Heart right ventricle (tissue), 16 donors: ENCODE measurements around the gene LMO7. TPM values are rescaled to one million over a fixed set of nuclear protein-coding genes. Genes with fewer than 3 reads are reported as not detected.
"Not testable (repeated sequence)": the region's sequence is repeated elsewhere in the genome, so short reads cannot be mapped to it uniquely, and the experiment has no call there.

ENCODE experiments used
- ATAC-seq, 8 donors: fragments of 200-7000 bp; cut with Tn5 transposase; one replicate each; pipeline ENCODE4 v1.9.1; 2020; ENCODE audit warnings: mild to moderate bottlenecking in 8 of 8, moderate library complexity in 8 of 8, moderate number of reproducible peaks in 1 of 8
- DNase-seq, 2 donors: peaks; one replicate each; pipeline ENCODE4 v3.0.0-alpha.2; 2020
- H3K27ac ChIP-seq, 10 donors: fragments of 200-600 bp; sonication (generic) in 2 of 10; one replicate each; pipeline versions ENCODE4 v1.5.0 to v1.8.0; 2020 to 2022; ENCODE audit warnings: mild to moderate bottlenecking in 3 of 10
- H3K27me3 ChIP-seq, 7 donors: fragments of 200-600 bp; one replicate each; pipeline ENCODE4 v1.8.0; 2021 to 2022; ENCODE audit warnings: mild to moderate bottlenecking in 2 of 7
- H3K36me3 ChIP-seq, 9 donors: fragments of 200-600 bp; sonication (generic) in 1 of 9; one replicate each; pipeline versions ENCODE4 v1.5.0 to v1.8.0; 2020 to 2022; ENCODE audit warnings: mild to moderate bottlenecking in 2 of 9
- H3K4me1 ChIP-seq, 9 donors: fragments of 200-600 bp; sonication (generic) in 1 of 9; one replicate each; pipeline versions ENCODE4 v1.5.0 to v1.8.0; 2020 to 2022; ENCODE audit warnings: mild to moderate bottlenecking in 4 of 9
- H3K4me3 ChIP-seq, 10 donors: fragments of 200-600 bp; sonication (generic) in 2 of 10; one replicate each; pipeline versions ENCODE4 v1.5.0 to v1.8.0; 2020 to 2022; ENCODE audit warnings: mild to moderate bottlenecking in 7 of 10, moderate library complexity in 2 of 10
- H3K9me3 ChIP-seq, 11 donors: fragments of 200-600 bp in 10 of 11; sonication (generic) in 2 of 11; one replicate each; pipeline versions ENCODE4 v1.5.0 to v1.8.0; 2013 to 2022; ENCODE audit warnings: mild to moderate bottlenecking in 2 of 11, control low read depth in 1 of 11, moderate library complexity in 1 of 11
- WGBS, 2 donors: extraction: QIAGEN DNeasy Blood & Tissue Kit; methylation state at CpG; one replicate each; pipeline ENCODE4 v1.1.7; 2013; ENCODE audit warnings: inconsistent platforms in 1 of 2; 5-methylcytosine and 5-hydroxymethylcytosine counted together
- intact Hi-C, 10 donors: fragments of 100-400 bp; cut with DNase I; formaldehyde crosslinking; loops; one replicate each; pipeline versions ENCODE4 v1.11.1 to v1.14.2; 2022
- polyA plus RNA-seq, 2 donors: library from polyadenylated mRNA; stranded (reverse); fragments of 200-250 nt; gene quantifications; one replicate each; pipeline ENCODE4 v1.2.3, GENCODE V29; 2013
- total RNA-seq, 10 donors: library from RNA; stranded (reverse); fragmentation: NEBNext Ultra II Directional in 3 of 10; extraction: Animal tissue kit (Norgen Biotek cat#: 25700) in 3 of 10; gene quantifications; one replicate each; pipeline versions ENCODE4 v1.2.1 to v1.2.4, GENCODE V29; 2021 to 2023
- TF ChIP-seq, protein P1 (sequence below), 9 donors: fragments of 200-600 bp; sonication (generic) in 2 of 9; IDR thresholded peaks; one replicate each; pipeline versions ENCODE4 v1.5.0 to v1.8.0; 2021 to 2022; ENCODE audit warnings: antibody characterized with exemption in 9 of 9, mild to moderate bottlenecking in 5 of 9, moderate library complexity in 1 of 9
- donor health status: Arrhythmogenic right ventricular cardiomyopathy.
- donor health status: ischemic (EF 13 %, LVEDD 7.1; RV severe dilation, severe dysfunction).
- donor health status: healthy with polysubstance abuse.
- donor health status: DM: no; HTN: yes; CAD: no.
- donor health status: DM: no; HTN: no; CAD: no.
- donor health status: ischemic (EF 25% LVEDD 6.9; RV normal size, moderate dysfunction).
- donor health status: ischemic (EF 25% LVEDD 5.7; RV mildly dilated, moderate dysfunction).
- donor health status: healthy.
- donor health status: DM: yes; HTN: yes; CAD: no.
- donor health status: Ischemic cardiomyopathy.
- donor health status: ischemic (EF 35%, LVEDD 5.7; RV mildly dilated, moderate dysfunction).
- donor health status: nonischemic (EF 11% LVEDD 7.7; RV severe dilation, severe dysfunction).
- donor health status: DM: yes; HTN: yes; CAD: no.
- donor health status: PGD.
- donor health status: ischemic (EF 29% LVEDD 5.4; RV normal size, mild dysfunction).
- donor health status: nonischemic (EF 23%, LVEDD 6.1; RV moderate dilation, normal function).

Gene LMO7
- total and polyA plus RNA-seq, 12 donors: 147 to 600 (median 504) TPM

DNA sequence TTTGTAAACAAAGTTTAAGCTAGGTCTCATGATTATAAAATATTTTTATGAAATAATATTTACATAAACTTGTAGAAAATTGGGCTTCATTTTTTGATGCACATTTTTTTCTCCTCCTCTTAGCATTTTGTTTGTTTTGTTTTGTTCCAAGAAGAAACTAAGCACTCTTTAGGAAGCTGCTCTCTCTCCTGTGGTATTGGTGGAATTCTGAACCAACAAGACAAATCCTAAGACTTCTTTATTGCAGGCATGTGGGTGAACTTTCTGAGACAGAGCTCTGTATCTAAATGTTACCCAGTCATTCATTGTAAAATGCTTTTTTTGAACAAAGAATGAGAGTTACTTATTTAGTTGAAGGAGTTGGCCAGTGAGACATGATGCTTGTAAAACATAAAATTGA is 39.3 kb downstream of the LMO7 start:
- ATAC-seq (no peak), DNase-seq (no peak)
- Histone ChIP-seq H3K9me3 (no peaks in the 10 kb centered on the region), H3K4me1 (no peaks in the 10 kb centered on the region), H3K27me3 (no peaks in the 10 kb centered on the region), H3K27ac (no peak overlapping the region), H3K36me3 (no peaks in the 10 kb centered on the region), H3K4me3 (no peak overlapping the region)
- TF ChIP-seq, protein P1, sequence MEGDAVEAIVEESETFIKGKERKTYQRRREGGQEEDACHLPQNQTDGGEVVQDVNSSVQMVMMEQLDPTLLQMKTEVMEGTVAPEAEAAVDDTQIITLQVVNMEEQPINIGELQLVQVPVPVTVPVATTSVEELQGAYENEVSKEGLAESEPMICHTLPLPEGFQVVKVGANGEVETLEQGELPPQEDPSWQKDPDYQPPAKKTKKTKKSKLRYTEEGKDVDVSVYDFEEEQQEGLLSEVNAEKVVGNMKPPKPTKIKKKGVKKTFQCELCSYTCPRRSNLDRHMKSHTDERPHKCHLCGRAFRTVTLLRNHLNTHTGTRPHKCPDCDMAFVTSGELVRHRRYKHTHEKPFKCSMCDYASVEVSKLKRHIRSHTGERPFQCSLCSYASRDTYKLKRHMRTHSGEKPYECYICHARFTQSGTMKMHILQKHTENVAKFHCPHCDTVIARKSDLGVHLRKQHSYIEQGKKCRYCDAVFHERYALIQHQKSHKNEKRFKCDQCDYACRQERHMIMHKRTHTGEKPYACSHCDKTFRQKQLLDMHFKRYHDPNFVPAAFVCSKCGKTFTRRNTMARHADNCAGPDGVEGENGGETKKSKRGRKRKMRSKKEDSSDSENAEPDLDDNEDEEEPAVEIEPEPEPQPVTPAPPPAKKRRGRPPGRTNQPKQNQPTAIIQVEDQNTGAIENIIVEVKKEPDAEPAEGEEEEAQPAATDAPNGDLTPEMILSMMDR (IDR thresholded peaks at IDR 0.05): no peak
- intact Hi-C loops: no loop called here

DNA sequence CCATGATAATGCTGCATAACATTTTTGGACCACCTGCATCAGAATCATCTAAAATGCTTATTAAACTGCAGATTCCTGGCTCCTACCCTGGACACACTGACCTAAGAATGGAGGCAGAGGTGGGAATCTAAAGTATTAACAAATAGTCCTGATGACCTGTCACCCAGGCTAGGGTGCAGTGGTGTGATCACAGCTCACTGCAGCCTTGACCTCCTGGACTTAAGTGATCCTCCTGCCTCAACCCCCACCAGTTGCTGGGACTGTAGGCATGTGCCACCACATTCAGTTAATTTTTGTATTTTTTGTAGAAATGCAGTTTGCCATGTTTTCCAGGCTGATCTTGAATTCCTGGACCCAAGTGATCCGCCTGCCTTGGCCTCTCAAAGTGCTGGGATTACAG is 43.3 kb downstream of the LMO7 start:
- peaks cover 0 to 14% (median 0%) of the 10 kb centered on the region in 11 donors for H3K9me3 ChIP-seq
- TF ChIP-seq, protein P1 (IDR thresholded peaks at IDR 0.05): no peak
- no peaks in the 10 kb centered on the region for H3K36me3 ChIP-seq
- H3K27me3 ChIP-seq: no peaks in the 10 kb centered on the region
- 96% methylated on average over 1 of the region's 1 CpG for WGBS, 2 donors
- no peaks in the 10 kb centered on the region for H3K4me1 ChIP-seq
- no peak overlapping the region for H3K4me3 ChIP-seq
- no peak for DNase-seq
- intact Hi-C loops: no loop called here
- no peak overlapping the region for H3K27ac ChIP-seq
- no peak for ATAC-seq

DNA sequence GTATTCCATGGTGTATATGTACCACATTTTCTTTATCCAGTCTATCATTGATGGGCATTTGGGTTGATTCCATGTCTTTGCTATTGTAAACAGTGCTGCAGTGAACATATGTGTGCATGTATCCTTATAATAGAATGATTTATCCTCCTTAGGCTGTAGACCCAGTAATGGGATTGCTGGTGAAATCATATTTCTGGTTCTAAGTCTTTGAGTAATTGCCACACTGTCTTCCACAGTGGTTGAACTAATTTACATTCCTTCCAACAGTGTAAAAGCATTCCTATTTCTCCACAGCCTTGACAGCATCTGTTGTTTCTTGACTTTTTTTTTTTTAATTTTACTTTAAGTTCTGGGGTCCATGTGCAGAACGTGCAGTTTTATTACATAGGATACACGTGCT is 44.1 kb downstream of the LMO7 start:
- peaks cover 0 to 14% (median 0%) of the 10 kb centered on the region in 11 donors for H3K9me3 ChIP-seq
- H3K4me1 ChIP-seq, H3K4me3 ChIP-seq, H3K27me3 ChIP-seq, H3K36me3 ChIP-seq, ATAC-seq, intact Hi-C loops, DNase-seq, H3K27ac ChIP-seq: not testable (repeated sequence)
- 93 to 97% methylated on average over 2 of the region's 2 CpGs for WGBS, 2 donors

DNA sequence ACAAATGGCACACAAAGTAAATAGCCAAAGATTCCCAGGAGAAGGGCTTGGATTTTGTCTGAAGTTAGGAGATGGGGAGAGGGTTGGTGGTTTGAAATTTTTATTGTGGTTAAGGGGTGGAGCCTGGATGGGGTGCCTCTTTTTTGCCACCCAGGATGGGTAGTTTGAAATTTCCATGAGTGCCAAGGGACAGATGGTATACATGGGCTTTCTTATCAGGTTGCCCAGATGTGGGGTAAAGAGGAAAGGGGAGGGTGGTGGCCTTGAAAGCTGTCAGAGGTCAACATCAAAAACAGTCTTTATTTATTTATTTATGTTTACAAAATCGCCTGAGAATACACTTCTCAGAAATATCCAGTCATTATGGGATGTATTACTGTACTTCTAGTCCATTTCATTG is 46.2 kb downstream of the LMO7 start:
- H3K4me3 ChIP-seq: no peak overlapping the region
- TF ChIP-seq, protein P1 (IDR thresholded peaks at IDR 0.05): no peak
- H3K36me3 ChIP-seq: no peaks in the 10 kb centered on the region
- 81 to 92% methylated on average over 1 of the region's 1 CpG for WGBS, 2 donors
- no peak overlapping the region for H3K27ac ChIP-seq
- H3K9me3 ChIP-seq: peaks cover 0 to 14% (median 0%) of the 10 kb centered on the region in 11 donors
- intact Hi-C loops: no loop called here
- ATAC-seq: no peak
- no peaks in the 10 kb centered on the region for H3K27me3 ChIP-seq
- no peaks in the 10 kb centered on the region for H3K4me1 ChIP-seq
- DNase-seq: no peak

DNA sequence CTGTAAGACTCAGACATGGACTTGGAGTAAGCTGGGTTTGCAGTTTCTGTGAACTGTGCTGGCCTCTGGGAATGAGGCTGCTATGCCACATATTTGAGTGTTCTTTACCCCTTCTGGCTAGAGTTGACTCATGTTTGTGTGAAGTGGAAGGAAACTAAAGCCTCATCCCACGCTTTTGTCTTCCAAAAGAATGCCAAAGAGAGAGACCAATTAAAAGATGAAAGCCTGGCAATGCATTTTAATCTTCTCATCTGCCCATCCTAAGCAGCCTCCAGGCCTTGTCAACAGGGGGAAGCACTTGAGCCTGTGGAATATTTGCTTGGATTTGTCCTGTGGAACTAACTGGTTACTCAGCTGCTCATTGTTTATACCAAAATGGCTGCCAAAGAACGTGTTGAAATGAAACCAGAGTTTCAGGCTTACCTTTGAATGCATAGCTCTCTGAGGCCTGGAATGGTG is 49.1 kb downstream of the LMO7 start:
- Histone ChIP-seq H3K27me3 (no peaks in the 10 kb centered on the region), H3K9me3 (peaks cover 0 to 14% (median 0%) of the 10 kb centered on the region in 11 donors), H3K36me3 (no peaks in the 10 kb centered on the region), H3K27ac (no peak overlapping the region), H3K4me1 (no peaks in the 10 kb centered on the region), H3K4me3 (no peak overlapping the region)
- WGBS, 2 donors: 68 to 89% methylated on average over 2 of the region's 2 CpGs
- intact Hi-C loops: no loop called here
- ATAC-seq: no peak
- no peak for DNase-seq
- TF ChIP-seq, protein P1 (IDR thresholded peaks at IDR 0.05): no peak
